MCF 10A (cell line): Measurements from ENCODE around the gene CERS1. TPM values are rescaled to one million over a fixed set of nuclear protein-coding genes. Genes with fewer than 3 reads are reported as not detected.

Experiments
- BruUV-seq: library from RNA; stranded (reverse); fragments of 400-500 nt; replicated peaks from 2 replicates; lab custom pipeline; 2021; lab: Mats Ljungman, UMichigan
- CTCF ChIA-PET: fragments of 300-600 bp; sonication (Branson Sonifier 250); formaldehyde crosslinking; extraction: SDS; loops from one replicate; lab custom pipeline; 2021; ENCODE audit warnings: antibody characterized with exemption, inconsistent platforms; lab: Yijun Ruan, JAX
- POLR2A ChIA-PET: fragments of 300-600, 350-650 bp; sonication (Branson Sonifier 250); formaldehyde crosslinking; extraction: SDS; loops from one replicate; lab custom pipeline; 2020; ENCODE audit warnings: antibody characterized with exemption, inconsistent platforms; lab: Yijun Ruan, JAX
- DNase-seq: peaks from one replicate; pipeline ENCODE4 v3.0.0-alpha.2; 2018; ENCODE audit not compliant: unreplicated experiment
- H3K27ac Mint-ChIP-seq: one replicate; pipeline ENCODE4 v1.8.0; 2022; ENCODE audit warnings: mild to moderate bottlenecking, low read depth, mixed read lengths; ENCODE audit not compliant: unreplicated experiment
- H3K27me3 Mint-ChIP-seq: one replicate; pipeline ENCODE4 v1.8.0; 2022; ENCODE audit warnings: mixed read lengths; ENCODE audit not compliant: insufficient read depth, unreplicated experiment
- H3K36me3 Mint-ChIP-seq: one replicate; pipeline ENCODE4 v1.8.0; 2022; ENCODE audit warnings: mild to moderate bottlenecking, moderate library complexity, mixed read lengths; ENCODE audit not compliant: insufficient read depth, unreplicated experiment
- H3K4me1 Mint-ChIP-seq: one replicate; pipeline ENCODE4 v1.8.0; 2022; ENCODE audit warnings: mixed read lengths; ENCODE audit not compliant: insufficient read depth, unreplicated experiment
- H3K4me3 Mint-ChIP-seq: one replicate; pipeline ENCODE4 v1.8.0; 2022; ENCODE audit warnings: mild to moderate bottlenecking, moderate library complexity, mixed read lengths; ENCODE audit not compliant: unreplicated experiment
- H3K9me3 Mint-ChIP-seq: one replicate; pipeline ENCODE4 v1.8.0; 2022; ENCODE audit warnings: mixed read lengths; ENCODE audit not compliant: unreplicated experiment
- intact Hi-C: fragments of 100-400 bp; cut with micrococcal nuclease; formaldehyde crosslinking; loops from 2 replicates; pipeline ENCODE4 v1.14.1; 2022
- total RNA-seq: library from RNA; stranded (reverse); gene quantifications from 2 replicates; pipeline ENCODE4 v1.2.3, GENCODE V29; 2022
- TF ChIP-seq, protein P1 (sequence below): fragments of 200-600 bp; IDR thresholded peaks from one replicate; pipeline ENCODE4 v1.8.0; 2022; ENCODE audit warnings: antibody characterized with exemption, mild to moderate bottlenecking; ENCODE audit not compliant: unreplicated experiment

The CERS1 gene
- total RNA-seq, 1 experiment from 2014 or later = not detected

- TF ChIP-seq, protein P1, sequence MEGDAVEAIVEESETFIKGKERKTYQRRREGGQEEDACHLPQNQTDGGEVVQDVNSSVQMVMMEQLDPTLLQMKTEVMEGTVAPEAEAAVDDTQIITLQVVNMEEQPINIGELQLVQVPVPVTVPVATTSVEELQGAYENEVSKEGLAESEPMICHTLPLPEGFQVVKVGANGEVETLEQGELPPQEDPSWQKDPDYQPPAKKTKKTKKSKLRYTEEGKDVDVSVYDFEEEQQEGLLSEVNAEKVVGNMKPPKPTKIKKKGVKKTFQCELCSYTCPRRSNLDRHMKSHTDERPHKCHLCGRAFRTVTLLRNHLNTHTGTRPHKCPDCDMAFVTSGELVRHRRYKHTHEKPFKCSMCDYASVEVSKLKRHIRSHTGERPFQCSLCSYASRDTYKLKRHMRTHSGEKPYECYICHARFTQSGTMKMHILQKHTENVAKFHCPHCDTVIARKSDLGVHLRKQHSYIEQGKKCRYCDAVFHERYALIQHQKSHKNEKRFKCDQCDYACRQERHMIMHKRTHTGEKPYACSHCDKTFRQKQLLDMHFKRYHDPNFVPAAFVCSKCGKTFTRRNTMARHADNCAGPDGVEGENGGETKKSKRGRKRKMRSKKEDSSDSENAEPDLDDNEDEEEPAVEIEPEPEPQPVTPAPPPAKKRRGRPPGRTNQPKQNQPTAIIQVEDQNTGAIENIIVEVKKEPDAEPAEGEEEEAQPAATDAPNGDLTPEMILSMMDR = no peak
- CTCF ChIA-PET = interaction anchor here (0.8 to 7.7 kb wide), 5 partner anchors 9 to 255 kb away, joined by 3 to 69 read pairs (median 3); partner anchors contain the start of gene REX1BD
- Mint-ChIP-seq H3K27ac (no peak overlapping the region), H3K27me3 (no peaks in the 10 kb centered on the region), H3K4me3 (no peak overlapping the region), H3K4me1 (peaks cover 38% of the 10 kb centered on the region), H3K9me3 (no peaks in the 10 kb centered on the region), H3K36me3 (peaks cover 55% of the 10 kb centered on the region)
- no TSS peak for BruUV-seq
- no peak for DNase-seq
- POLR2A ChIA-PET = no interaction called here
- intact Hi-C loops = no loop called here
These were observed 51.1 kb downstream of the CERS1 start for GRCh38 chr19:18844806-18845329.

DNA sequence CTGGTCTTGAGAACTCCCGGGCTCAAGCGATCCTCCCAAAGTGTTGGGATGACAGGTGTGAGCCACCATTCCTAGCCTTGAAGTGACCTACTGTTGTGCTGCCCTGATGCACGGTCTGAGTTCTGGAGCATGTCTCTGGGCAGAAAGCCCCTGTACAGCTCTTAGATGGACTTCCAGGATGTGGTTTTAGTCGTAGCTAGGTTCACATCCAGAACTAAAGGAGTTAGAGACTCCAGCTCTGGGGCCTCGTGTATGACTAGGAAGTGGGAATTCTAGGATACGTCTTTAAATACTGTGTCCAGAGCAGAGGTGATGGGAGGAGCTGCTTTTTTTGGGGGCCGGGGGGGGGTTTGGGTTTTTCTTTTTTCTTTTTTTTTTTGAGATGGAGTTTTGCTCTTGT is 52.0 kb downstream of the CERS1 start:
- Mint-ChIP-seq H3K9me3 (no peaks in the 10 kb centered on the region), H3K27me3 (no peaks in the 10 kb centered on the region), H3K36me3 (peaks cover 50% of the 10 kb centered on the region), H3K4me3 (no peak overlapping the region), H3K4me1 (peaks cover 30% of the 10 kb centered on the region), H3K27ac (no peak overlapping the region)
- ChIA-PET CTCF (interaction anchor here (0.6 to 7.7 kb wide), 10 partner anchors 8 to 393 kb away, joined by 3 to 69 read pairs (median 3); partner anchors contain the start of gene REX1BD), POLR2A (interaction anchor here (0.6 to 3.5 kb wide), 3 partner anchors 11 to 206 kb away, joined by 3 to 29 read pairs (median 4); partner anchors contain the start of gene UPF1)
- intact Hi-C loops = no loop called here
- TF ChIP-seq, protein P1 = no peak
- BruUV-seq = no TSS peak
- DNase-seq = no peak

- Mint-ChIP-seq H3K27me3 (no peaks in the 10 kb centered on the region), H3K9me3 (no peaks in the 10 kb centered on the region), H3K27ac (no peak overlapping the region), H3K4me1 (peaks cover 28% of the 10 kb centered on the region), H3K4me3 (no peak overlapping the region), H3K36me3 (peaks cover 52% of the 10 kb centered on the region)
- POLR2A ChIA-PET = interaction anchor here (1.1 to 3.5 kb wide), 2 partner anchors 9 to 78 kb away, joined by 3 to 29 read pairs; partner anchors contain the start of gene UPF1
- no TSS peak for BruUV-seq
- CTCF ChIA-PET = interaction anchor here (0.6 to 3.4 kb wide), 6 partner anchors 13 to 424 kb away, joined by 3 to 17 read pairs (median 4); no protein-coding TSS in a partner anchor
- intact Hi-C loops = no loop called here
- DNase-seq = no peak
- TF ChIP-seq, protein P1 = no peak
These were observed 53.8 kb downstream of the CERS1 start for GRCh38 chr19:18842166-18842565.

DNA sequence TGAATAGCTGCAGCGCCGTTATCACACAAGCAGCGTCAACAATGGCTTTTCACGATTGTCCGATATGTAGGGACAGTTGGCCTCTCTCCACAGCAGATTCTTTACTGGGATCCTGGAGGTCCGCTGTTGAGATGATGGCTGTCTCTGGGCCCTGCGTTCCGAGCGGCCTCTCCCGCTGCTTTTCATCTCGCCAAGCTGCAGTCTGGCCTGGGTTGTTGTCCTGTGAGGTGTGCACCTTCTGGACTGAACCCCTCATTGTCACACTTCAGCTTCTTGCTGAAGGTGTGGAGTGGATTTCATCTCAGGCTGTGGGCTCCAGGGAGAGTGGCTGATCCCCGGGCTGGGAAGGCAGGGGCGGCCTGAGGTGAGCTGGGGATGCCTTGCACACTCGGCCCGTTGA is 54.6 kb downstream of the CERS1 start:
- ChIA-PET POLR2A (interaction anchor here (3.5 kb wide), 1 partner anchor 8 kb away, joined by 29 read pairs; the partner anchor contains the start of gene UPF1), CTCF (interaction anchor here (1.2 to 3.4 kb wide), 6 partner anchors 9 to 253 kb away, joined by 4 to 17 read pairs (median 6); partner anchors contain the start of genes REX1BD and UPF1)
- peaks cover 27% of the 10 kb centered on the region for H3K4me1 Mint-ChIP-seq
- H3K36me3 Mint-ChIP-seq = peaks cover 46% of the 10 kb centered on the region
- no peak overlapping the region for H3K27ac Mint-ChIP-seq
- TF ChIP-seq, protein P1 = no peak
- H3K27me3 Mint-ChIP-seq = no peaks in the 10 kb centered on the region
- intact Hi-C loops = no loop called here
- no peaks in the 10 kb centered on the region for H3K9me3 Mint-ChIP-seq
- no peak overlapping the region for H3K4me3 Mint-ChIP-seq
- BruUV-seq = no TSS peak
- no peak for DNase-seq
